Fibroblast of mammary gland (primary cell): Measurements from ENCODE around the gene PAGE4.

ENCODE experiments used
- DNase-seq: peaks from one replicate; pipeline ENCODE4 v3.0.0-alpha.2; 2010; ENCODE audit warnings: low read depth
- H3K4me3 ChIP-seq: 2 replicates; pipeline ENCODE4 v1.5.1; 2011; ENCODE audit warnings: low read depth, mild to moderate bottlenecking, low read length, moderate library complexity; ENCODE audit not compliant: control insufficient read depth
- CTCF ChIP-seq: conservative IDR thresholded peaks from 2 replicates; pipeline ENCODE4 v1.5.1; 2011; ENCODE audit warnings: low read depth, low read length, inconsistent platforms; ENCODE audit not compliant: control insufficient read depth, insufficient read depth

Gene PAGE4

GRCh38 chrX:49829016-49829415 is at the start of gene PAGE4:
TSS of gene PAGE4 (plus strand) at chrX:49829303. CDS start at chrX:49830429, 1,126 bp downstream.
- DNase-seq, result no peak
- TF ChIP-seq CTCF, result no peak
- H3K4me3 ChIP-seq, result no peak within 1 kb of the TSS

- DNase-seq, result no peak
- no peak overlapping the region for H3K4me3 ChIP-seq
- no peak for TF ChIP-seq CTCF
Observed at GRCh38 chrX:49784747-49785280, 44.3 kb upstream of the PAGE4 start.

GRCh38 chrX:49792376-49792775 is 36.7 kb upstream of the PAGE4 start:
- peak; percentile 1 for DNase-seq
- no peak for TF ChIP-seq CTCF
- no peak overlapping the region for H3K4me3 ChIP-seq

- no peak for DNase-seq
- H3K4me3 ChIP-seq, result no peak overlapping the region
- no peak for TF ChIP-seq CTCF
Observed at GRCh38 chrX:49793686-49794085, 35.4 kb upstream of the PAGE4 start.

- H3K4me3 ChIP-seq, result no peak overlapping the region
- no peak for TF ChIP-seq CTCF
- DNase-seq, result no peak
Observed at GRCh38 chrX:49799828-49800227, 29.3 kb upstream of the PAGE4 start.

- no peak for DNase-seq
- TF ChIP-seq CTCF, result no peak
- no peak overlapping the region for H3K4me3 ChIP-seq
Observed at GRCh38 chrX:49809891-49810632, 19.0 kb upstream of the PAGE4 start.
